WI38 (cell line): ENCODE results near the gene TNFAIP2.

Experiments used
- H3K4me3 ChIP-seq: 2 replicates; pipeline ENCODE4 v1.5.1; 2011; ENCODE audit warnings: low read depth, mild to moderate bottlenecking, control low read depth, low read length
- TF ChIP-seq, protein P1 (sequence below): IDR thresholded peaks from 2 replicates; pipeline ENCODE4 v1.5.1; 2012; ENCODE audit warnings: low read depth, mild to moderate bottlenecking, control low read depth, low read length

The TNFAIP2 gene

DNA sequence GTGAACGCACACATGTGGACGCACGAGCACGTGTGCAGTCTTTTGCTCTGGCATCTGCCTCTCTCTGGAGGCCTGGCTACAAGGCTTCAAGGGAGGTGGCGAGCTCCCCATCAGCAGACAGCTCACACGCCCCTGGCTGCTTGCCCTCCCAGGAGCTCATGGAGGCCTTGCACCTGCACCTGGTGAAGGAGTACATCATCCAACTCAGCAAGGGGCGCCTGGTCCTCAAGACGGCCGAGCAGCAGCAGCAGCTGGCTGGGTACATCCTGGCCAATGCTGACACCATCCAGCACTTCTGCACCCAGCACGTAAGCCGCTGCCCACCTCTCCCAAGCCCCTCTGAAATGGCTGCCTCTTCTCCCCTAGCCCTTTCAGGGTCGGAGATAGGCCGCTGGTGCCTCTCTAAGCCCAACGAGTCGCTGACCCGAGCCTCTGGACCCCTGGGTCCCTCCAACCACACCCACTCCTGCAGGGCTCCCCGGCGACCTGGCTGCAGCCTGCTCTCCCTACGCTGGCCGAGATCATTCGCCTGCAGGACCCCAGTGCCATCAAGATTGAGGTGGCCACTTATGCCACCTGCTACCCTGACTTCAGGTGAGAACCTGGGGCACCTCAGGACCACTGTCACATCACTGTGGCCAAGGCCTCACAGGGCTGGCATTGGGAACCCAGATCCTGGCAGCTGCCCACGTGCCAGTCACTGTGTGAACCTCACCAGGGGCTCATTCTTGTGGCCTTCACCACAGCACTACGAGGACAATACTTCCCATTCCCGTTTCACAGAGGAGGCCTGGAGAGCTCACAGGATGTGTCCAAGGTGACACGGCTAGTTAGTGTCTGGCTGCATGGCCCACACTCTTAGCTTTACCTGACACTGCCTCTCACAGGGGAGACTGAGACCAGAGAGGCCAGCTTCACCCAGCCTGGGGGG lies 10.2 kb downstream of the TNFAIP2 start:
- H3K4me3 ChIP-seq = no peak overlapping the region
- TF ChIP-seq, protein P1, sequence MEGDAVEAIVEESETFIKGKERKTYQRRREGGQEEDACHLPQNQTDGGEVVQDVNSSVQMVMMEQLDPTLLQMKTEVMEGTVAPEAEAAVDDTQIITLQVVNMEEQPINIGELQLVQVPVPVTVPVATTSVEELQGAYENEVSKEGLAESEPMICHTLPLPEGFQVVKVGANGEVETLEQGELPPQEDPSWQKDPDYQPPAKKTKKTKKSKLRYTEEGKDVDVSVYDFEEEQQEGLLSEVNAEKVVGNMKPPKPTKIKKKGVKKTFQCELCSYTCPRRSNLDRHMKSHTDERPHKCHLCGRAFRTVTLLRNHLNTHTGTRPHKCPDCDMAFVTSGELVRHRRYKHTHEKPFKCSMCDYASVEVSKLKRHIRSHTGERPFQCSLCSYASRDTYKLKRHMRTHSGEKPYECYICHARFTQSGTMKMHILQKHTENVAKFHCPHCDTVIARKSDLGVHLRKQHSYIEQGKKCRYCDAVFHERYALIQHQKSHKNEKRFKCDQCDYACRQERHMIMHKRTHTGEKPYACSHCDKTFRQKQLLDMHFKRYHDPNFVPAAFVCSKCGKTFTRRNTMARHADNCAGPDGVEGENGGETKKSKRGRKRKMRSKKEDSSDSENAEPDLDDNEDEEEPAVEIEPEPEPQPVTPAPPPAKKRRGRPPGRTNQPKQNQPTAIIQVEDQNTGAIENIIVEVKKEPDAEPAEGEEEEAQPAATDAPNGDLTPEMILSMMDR = no peak

DNA sequence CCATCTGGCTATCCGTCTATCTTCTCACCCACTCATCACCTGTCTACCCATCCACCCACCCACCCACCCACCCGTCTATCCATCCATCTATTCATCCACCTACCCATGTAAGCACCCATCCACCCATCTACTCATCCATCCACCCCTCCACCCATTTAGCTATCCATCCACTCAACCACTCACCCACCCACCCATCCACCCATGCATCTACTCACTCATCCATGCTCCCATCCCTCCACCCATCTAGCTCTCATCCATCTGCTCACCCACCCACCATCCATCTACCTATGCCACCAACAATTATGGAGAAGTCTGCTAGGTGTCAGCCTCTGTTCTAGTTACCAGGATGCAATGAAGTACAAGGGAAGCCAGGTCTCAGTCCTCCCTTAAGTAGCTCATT lies 11.1 kb downstream of the TNFAIP2 start:
- TF ChIP-seq, protein P1 = no peak
- H3K4me3 ChIP-seq = no peak overlapping the region

DNA sequence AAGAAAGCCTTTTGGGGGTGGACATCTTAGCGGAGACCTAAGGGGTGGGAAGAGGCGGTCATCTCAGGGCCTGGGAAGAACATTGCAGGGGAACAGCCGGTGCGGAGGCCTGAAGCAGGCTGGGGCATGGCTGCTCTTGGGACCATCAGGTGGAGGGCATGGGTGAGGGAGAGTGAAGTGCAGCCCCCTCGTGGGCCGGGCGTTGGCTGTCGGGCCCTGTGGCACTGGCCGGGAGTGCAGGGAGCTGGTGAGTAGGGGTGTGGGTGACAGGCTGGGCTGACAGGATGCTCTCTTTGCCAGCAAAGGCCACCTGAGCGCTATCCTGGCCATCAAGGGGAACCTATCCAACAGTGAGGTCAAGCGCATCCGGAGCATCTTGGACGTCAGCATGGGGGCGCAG lies 11.7 kb downstream of the TNFAIP2 start:
- H3K4me3 ChIP-seq = no peak overlapping the region
- TF ChIP-seq, protein P1 = no peak

DNA sequence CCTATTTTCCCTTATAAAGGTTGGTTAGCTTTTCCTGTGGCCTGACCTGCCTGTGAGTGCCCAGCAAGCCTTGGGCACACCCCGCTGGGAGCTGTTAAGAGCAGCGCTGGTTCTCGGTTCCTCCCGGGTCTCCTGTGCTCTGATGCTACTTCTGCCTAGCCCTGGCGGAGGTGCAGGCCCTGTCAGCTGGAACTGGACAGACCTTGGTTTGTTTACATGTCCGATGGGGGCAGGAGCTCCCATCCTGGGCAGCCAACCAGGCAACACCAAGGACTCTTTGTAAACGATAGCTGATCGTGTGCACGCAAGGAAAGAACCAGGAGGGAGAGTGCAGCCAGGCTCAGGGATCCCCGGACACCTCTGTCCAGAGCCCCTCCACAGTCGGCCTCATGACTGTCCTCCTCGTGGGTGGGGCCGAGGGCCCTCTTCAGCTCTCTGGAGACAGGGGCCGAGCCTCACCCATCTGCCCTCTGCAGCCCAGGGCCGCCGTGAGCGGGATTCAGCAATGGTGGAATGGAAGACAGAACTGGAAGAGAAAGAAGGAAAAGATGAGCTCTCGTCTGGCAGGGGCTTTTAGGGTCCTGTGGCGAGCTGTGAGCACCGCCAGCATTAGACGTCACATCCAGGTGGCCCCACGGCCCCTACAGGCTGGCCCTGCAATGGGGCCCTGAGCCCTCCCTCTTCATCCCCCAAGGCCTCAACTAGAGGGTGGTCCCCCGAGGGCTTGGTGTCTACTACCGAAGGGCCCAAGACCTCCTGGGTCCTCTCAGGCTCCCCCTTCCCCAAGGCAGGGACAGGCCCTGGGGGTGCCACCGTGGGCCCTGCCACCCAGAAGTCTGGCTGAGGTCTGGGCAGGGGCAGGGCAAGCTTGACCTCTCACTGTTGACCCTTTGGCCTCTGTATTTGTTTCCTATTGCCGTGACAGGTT lies 12.3 kb downstream of the TNFAIP2 start:
- TF ChIP-seq, protein P1 = no peak
- H3K4me3 ChIP-seq = no peak overlapping the region

DNA sequence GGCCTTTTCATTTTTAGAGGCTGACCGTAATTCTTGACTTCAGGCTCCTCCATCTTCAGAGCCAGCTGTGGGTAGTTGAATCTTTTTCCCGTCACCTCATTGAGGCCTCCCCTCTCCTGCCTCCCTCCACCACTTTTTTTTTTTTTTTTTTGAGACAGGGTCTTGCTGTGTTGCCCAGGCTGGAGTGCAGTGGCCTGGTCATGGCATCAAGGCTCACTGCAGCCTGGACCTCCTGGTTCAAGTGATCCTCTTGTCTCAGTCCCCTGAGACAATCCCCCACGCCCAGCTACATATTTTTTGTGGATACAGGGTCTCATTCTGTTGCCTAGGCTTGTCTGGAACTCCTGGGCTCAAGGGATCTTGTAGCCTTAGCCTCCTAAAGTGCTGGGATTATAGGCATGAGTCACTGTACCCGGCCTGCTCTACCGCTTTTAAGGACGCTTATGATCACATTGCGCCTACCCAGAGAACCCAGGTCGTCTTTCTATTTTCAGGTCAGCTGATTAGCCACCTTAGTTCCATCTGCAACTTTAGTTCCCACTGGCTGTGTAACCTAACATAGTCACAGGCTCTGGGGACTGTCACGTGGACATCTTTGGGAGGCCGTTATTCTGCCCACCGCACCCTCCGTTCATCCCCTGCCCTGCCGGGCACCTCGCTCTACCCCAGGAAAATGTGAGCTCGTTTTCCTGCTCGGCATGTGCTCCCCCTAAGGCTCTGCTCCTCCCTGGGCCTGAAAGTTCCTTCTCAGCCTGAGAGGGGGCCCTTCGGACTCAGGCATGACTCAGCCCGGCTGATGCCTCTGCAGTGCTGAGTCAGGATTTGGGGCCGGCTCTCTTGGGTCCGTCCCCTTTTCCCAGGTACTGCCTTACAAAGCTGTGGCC lies 13.4 kb downstream of the TNFAIP2 start:
- no peak overlapping the region for H3K4me3 ChIP-seq
- TF ChIP-seq, protein P1 = no peak

DNA sequence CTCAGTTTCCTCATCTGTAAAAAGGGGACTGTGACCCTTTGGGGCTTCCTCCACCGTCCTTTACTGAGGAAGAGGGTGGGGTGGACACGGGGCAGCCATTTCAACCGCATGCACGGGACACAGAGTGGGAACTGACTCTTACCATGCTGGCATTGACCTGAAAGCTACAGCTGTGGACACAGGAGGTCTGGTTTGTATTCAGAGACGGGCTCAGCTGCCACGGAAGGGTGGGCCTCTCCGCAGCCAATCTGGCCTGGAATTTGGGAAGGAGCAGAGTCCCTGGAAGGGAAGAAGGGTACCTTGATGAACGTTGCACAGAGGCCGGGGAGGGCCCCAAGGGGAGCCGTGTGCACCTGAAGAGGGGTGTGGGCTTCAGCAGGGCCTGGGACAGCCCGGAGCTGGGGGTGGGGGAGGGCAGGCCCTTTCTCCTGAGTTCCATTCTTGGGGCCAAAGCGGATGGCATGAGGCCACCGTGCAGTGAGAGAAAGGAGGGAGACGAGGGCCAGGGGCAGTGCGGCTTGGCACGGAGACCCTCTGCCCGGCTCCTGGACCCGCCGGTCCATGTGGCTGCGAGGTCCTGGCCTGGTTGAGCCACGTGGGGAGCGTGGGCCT lies 14.5 kb downstream of the TNFAIP2 start:
- TF ChIP-seq, protein P1 = no peak

More for the DNA sequence above, 14.5 kb downstream of the TNFAIP2 start:
- H3K4me3 ChIP-seq = no peak overlapping the region
